ENCODE measurements around the gene PHF19.

Gene PHF19

GRCh38 chr9:120876842-120877240 is at the start of gene PHF19:
Gene PHF19, minus strand, starts transcription at chr9:120877188. Its CDS starts 2,447 bp downstream, at chr9:120874741.
- TF ChIP-seq CTCF (conservative IDR thresholded peaks at IDR 0.05; ENCODE audit: low read depth, low read length) = no peak
- H3K4me3 ChIP-seq (ENCODE audit: low read length) = peak within 1 kb of the TSS; percentile 73
- no peak for DNase-seq (ENCODE audit: low read depth)

GRCh38 chr9:120926397-120926928 is 49.5 kb upstream of the PHF19 start, which contains the start of gene TRAF1:
Gene TRAF1, minus strand, starts transcription at chr9:120926796. Its CDS starts 721 bp downstream, at chr9:120926075.
- no peak within 1 kb of the TSS for H3K4me3 ChIP-seq (ENCODE audit: low read length)
- no peak for TF ChIP-seq CTCF (conservative IDR thresholded peaks at IDR 0.05; ENCODE audit: low read depth, low read length)
- no peak for DNase-seq (ENCODE audit: low read depth)

GRCh38 chr9:120925535-120926396 is 48.8 kb upstream of the PHF19 start:
- no peak for TF ChIP-seq CTCF (conservative IDR thresholded peaks at IDR 0.05; ENCODE audit: low read depth, low read length)
- no peak overlapping the region for H3K4me3 ChIP-seq (ENCODE audit: low read length)
- DNase-seq (ENCODE audit: low read depth) = peak; percentile 36

GRCh38 chr9:120924698-120925534 is 47.9 kb upstream of the PHF19 start:
- H3K4me3 ChIP-seq (ENCODE audit: low read length) = no peak overlapping the region
- no peak for DNase-seq (ENCODE audit: low read depth)
- TF ChIP-seq CTCF (conservative IDR thresholded peaks at IDR 0.05; ENCODE audit: low read depth, low read length) = no peak

- TF ChIP-seq CTCF (conservative IDR thresholded peaks at IDR 0.05; ENCODE audit: low read depth, low read length) = no peak
- DNase-seq (ENCODE audit: low read depth) = no peak
- H3K4me3 ChIP-seq (ENCODE audit: low read length) = no peak overlapping the region
Measured at GRCh38 chr9:120923620-120924328, 46.8 kb upstream of the PHF19 start.

GRCh38 chr9:120922404-120923195 is 45.6 kb upstream of the PHF19 start:
- no peak overlapping the region for H3K4me3 ChIP-seq (ENCODE audit: low read length)
- no peak for DNase-seq (ENCODE audit: low read depth)
- TF ChIP-seq CTCF (conservative IDR thresholded peaks at IDR 0.05; ENCODE audit: low read depth, low read length) = no peak
